COR-L47 (cell line): ENCODE results near the gene MAGI3.
"Not testable (repeated sequence)": the region's sequence is repeated elsewhere in the genome, so short reads cannot be mapped to it uniquely, and the experiment has no call there.

Experiments used
- DNase-seq: peaks from one replicate; lab custom pipeline; 2025; lab: John Stamatoyannopoulos, UW

Gene MAGI3

DNA sequence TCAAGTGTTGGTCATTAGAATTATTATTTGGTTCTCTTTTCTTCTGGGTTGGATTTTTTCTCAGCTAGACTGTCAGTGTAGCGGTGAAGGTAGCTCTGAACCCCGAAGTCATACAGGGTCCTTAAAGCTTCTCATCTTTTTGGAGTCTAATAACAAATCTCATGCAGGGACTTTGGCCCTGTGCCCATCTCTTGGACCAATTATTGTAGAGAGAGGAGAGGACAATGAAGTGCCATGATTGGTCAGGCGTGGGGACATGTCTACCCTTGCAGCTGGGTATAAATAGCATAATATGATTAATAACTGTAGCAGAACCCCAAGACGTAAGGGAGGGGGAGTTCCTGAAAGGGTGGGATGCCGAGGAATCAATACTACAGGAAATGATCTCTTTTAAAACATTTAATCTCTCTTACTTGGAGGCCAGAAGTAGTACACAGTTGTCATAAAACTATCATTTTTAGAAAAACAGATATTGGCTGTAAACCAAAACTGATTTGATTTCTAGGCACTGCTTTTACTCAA lies 8.8 kb downstream of the MAGI3 start:
- DNase-seq = peak; percentile 42

DNA sequence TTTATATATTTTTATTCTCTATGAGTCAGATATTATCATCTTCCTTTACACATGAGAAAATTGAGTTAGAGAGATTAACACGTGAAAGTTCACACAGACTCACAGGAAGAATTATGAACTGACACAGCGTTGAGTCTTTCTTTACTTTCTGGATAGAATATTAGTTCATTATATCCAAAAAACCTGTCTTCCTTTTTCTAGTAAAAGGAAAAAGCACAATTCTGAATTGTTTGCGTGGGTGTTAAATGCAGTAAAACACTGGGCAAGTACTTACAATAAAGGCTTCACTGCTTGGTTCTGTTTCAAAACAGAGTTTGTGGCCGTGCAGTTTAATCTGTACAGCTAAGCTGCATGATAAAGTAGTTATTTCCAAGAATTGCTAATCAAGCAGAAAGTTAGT lies 10.8 kb downstream of the MAGI3 start:
- DNase-seq = no peak

DNA sequence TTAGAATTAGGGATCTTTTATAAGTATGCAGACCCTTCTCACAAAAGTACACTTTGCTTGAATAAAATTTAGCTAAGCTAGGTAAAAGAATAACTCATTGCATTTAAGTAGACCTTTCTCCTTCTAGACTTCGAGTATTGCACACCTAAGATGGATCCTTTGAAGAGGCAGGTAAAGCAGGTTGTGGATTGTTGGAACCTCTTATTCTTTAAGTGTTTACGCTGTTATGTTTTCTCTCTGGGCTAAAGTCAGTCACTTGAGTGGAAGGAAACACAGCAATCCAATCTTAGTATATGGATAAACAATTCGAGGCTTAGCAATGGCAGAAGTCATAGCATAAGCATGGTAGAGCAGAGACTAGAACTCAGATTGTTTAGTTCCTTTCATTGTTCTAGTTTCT lies 11.4 kb downstream of the MAGI3 start:
- DNase-seq = no peak

DNA sequence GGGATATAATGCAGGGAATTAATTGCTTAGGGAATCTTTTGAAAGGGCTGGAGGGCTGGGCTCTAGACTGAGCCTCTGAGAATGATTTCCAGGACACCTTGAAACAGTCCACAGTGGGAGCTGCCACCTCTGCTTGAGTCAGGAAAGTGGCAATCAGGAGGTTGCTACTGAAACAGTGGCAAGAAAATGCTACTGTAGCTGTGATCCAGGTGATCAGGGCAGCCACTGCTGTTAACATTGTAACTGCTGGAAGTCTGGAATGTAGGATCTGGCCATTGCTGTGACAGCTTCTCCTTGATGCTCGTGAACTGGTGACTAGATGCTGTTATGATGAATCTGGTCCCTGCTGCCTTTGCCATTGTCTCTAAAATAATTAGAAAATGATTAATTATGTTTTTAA lies 12.8 kb downstream of the MAGI3 start:
- DNase-seq = no peak

DNA sequence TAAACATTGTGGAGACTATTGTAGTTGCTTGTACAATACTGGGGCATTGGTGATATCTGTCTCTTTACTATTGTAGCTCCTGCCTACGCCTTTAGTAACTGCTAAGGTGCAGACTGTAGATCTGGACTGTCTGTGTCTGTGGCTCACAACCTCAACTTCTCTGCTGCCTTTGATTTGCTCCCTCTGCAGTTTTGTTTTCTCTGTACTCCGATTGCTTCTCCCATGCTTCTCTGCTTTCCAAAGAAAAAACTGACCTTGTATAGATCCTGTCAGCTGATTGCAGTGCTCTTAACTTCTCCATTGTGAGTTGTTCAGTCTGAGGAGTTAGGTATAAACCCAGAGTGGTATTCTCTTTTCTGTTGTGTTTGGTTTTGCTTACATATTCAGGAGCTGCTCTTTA lies 15.3 kb downstream of the MAGI3 start:
- DNase-seq = no peak

DNA sequence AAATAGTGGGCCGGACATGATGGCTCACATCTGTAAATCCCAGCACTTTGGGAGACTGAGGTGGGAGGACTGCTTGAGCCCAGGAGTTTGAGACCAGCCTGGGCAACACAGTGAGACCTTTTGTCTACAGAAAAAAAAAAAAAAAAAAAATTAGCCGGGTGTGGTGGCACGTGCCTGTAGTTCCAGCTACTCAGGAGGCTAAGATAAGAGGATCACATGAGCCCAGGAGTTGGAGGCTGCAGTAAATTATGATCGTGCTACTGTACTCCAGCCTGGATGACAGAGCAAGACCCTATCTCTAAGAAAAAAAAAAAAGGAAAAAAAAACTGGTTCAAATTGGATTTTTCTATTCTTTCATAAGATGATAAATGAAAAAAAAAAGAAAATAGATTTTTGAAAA lies 15.8 kb downstream of the MAGI3 start:
- not testable (repeated sequence) for DNase-seq

DNA sequence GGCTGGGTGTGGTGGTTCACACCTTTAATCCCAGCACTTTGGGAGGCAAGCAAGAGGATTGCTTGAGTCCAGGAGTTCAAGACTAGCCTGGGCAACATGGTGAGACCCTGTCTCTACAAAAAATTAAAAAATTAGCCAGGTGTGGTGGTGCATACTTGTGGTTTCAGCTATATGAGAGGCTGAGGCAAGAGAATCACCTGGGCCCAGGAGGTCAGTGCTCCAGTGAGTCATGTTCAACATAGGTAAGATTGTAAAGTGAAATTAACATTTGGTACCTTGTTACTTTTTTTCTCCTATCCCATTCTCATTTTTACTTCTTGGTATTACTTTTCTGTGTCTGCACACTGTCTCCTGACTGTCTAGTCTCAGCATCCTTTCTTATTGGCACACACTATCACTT lies 19.0 kb downstream of the MAGI3 start:
- DNase-seq = no peak

DNA sequence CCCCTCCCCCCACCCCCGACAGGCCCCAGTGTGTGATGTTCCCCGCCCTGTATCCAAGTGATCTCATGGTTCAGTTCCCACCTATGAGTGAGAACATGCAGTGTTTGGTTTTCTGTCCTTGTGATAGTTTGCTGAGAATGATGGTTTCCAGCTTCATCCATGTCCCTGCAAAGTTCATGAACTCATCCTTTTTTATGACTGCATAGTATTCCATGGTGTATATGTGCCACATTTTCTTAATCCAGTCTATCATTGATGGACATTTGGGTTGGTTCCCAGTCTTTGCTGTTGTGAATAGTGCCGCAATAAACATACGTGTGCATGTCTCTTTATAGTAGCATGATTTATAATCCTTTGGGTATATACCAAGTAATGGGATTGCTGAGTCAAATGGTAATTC lies 21.7 kb downstream of the MAGI3 start:
- not testable (repeated sequence) for DNase-seq

DNA sequence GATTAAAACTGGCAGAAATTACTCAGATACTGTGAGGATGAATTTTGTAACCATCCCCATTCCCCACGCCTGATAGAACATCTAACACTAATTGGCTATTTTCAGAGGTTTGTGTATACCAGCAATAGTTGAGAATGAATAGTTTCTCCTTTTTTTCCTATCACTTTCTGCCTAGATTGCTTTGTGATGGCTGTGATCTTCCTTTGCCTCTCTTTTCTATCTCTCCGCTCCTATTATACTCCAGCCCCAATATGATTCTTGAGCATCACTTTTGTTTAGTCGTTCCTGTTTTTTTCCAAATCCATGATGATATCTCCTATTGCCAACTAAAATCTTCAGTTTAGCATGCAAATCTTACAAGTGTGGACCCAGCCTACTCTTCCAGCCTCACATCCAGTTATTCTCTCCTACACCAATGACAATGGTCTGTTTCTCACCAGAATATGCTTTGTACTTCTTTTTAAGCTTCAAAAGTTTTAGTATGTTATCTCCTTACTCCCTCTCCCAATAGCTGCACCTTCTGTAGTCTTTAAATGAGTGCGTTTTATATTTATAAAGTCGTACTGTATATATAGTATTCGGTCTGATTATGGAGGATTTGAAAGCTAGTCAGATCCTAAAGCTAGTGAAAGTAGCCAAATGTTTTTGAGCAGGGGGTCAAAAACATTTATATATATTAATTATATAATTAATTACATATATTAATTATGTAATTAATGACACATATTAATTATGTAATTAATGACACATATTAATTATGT lies 25.2 kb downstream of the MAGI3 start:
- no peak for DNase-seq

DNA sequence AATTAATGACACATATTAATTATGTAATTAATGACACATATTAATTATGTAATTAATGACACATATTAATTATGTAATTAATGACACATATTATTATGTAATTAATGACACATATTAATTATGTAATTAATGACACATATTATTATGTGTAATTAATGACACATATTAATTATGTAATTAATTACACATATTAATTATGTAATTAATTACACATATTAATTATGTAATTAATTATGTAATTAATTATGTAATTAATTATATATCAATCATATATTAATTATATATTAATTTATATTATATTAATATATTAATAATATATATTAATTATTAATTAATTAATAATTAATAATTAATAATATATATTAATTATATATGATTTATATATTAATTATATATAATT lies 25.8 kb downstream of the MAGI3 start:
- DNase-seq = not testable (repeated sequence)

DNA sequence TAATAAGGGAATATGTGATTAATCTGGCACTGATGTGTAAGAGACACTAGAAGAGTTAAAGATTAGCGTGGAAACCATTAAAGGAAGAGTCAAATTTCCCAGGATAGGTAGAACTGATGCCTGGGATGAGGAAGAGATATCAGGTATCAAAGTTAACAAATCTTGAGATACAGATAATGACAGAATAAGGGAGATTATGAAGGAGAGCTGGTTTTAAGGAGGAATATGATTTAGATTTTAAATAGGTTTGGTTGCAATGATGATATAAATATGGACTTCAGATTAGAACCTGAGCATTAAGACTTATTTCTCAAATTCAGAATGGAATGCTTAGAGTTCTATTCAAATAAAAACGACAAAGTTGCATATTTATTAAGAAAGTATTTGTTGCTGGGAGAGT lies 26.2 kb downstream of the MAGI3 start:
- DNase-seq = no peak

DNA sequence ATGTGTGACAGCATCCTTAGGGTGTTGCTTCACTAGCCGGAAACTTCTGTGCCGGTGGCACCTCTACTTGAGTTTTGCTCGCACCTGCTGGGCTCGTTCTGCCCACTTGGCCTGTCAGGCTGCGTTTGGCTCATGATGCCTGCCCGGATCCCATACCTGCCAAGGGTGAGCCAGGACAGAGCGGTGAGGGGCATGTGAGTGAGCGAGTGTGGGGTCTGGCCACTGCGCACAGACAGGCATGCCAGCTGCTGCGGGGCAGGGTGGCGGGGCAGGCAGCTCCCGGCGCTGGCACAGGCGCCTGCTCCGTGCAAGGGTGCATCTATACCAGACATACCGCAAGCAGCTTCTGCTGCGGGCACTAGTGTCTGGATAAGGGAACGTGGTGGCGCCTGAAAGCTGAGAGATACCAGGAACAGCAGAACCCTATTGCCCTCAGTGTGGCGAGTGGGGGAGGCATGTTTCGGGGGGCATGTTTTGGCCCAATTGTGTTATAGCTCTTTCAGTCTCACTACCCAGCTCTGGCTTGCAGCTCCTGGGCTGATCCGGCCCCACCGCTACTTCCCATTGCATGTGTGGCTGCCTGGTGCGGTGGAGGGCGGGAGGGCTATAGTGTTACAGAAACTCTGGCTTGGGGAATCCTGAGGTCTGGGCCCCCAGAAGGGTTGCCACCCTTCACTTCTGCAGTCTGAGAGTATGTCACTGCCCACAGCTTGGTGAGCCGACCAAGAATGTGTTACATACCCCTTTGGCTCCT lies 32.2 kb downstream of the MAGI3 start:
- no peak for DNase-seq

DNA sequence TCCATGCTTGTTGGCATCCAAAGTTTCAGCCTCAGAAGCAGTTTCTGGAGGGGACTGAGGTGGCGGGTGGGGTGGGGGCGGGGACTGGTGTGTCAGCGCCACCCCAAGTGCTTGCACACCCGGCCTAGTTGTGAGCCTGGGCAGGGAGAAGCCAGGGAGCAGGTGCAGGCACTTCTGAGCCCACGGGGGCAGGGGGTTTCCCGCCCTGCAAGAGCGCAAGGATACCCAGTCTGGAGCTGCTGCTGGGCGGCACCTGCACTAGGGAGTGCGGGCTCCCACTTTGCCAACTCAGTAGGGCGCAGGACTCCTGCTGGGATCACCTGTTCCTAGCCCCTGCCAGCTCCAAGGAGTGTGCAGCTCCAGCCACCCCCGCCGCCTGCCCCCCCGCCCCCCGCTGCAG lies 33.5 kb downstream of the MAGI3 start:
- no peak for DNase-seq

DNA sequence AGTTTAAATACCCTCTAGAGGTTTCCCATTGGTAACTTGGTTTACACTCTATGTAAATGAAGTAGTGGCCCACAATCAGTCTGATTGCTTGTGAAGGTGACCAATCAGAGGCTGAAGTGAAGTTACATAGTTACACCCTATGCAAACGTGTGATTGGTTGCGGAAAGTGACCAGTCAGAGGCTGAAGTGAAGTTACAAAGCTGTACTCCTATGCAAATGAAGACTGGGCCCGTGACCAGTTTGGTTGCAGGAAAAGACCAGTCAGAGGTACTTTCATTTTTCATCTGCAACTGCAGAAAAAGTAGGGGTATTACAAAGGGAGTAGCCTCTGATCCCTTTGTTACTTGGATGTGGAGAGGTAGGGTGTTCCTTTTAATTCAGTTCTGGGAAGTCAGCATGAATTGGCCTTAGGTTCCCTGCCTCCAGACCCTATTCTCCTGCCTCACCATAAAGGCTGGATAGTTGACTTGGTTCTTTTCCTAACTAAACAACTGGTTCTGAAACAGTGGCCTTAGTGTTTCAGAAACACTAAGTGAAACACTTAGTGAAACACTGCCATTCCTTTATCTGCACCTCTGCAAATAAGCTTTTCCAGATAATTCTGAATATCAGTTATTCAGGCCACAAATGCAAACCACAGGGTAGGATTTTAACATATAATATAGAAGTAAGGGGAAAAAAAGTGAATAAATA lies 39.3 kb downstream of the MAGI3 start:
- DNase-seq = no peak

DNA sequence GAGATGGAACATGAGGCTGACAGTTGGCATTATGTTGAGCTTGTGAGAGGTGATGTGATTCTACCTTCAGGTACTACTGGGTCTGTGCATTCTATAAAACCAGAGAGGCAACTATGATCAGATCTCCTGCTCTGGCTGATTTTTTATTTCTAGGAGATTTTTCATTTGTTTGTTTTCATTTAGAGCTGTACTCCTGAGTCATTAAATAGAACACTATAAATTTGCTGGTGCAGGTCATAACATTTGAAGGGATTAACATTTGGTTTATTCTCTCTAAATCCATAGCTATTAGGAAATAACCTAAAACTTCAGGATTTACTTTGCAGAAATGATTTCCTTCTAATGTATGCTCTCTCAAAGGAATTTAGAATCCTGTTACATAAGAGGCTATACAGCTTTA lies 42.9 kb downstream of the MAGI3 start:
- DNase-seq = no peak

DNA sequence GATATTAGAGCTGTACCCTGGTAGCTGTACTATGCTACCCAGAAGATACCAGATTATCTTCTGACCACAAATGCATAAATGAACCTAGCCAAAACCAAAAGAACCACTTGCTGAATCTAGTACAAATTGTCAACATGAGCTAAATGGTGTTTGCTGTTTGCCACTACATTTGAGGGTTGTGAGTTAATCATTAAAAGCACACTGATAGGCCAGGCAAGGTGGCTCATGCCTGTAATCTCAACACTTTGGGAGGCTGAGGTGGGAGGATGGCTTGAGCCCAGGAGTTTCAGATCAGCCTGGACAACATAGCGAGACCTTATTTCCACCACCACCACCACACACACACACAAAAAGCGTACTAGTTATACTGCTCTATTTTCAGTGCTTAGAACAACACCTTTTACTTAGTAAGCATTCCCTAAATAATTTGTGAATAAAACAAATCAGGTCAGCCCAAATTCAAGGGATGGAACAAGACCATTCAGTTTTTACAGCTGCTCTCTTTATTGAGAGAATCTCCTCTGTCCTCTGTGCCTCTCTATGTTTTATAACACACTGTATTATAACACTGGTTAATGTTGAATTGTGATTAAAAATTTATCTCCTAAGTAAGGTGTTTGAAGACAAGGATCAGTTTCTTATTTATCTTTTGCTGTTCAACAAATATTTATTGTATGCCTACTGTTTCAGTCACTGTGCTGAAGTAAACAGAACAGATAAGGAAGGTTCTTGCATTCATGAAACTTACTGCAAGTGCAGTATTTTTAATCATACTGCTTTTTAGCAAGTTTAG lies 44.0 kb downstream of the MAGI3 start:
- DNase-seq = no peak

DNA sequence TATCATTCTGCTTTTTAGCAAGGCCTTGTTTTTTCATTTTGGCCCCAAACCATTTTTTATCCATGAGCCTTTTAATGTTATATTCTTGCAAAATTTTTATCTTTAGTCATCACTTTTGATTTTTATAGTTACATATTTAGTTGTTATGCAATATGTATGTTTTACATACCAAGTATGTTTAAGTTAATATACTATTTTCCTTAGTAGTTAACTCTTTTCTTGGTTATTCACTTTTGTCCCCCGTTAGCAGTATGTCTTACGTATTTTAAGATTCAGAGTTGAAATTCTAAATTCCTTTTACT lies 44.5 kb downstream of the MAGI3 start:
- no peak for DNase-seq

DNA sequence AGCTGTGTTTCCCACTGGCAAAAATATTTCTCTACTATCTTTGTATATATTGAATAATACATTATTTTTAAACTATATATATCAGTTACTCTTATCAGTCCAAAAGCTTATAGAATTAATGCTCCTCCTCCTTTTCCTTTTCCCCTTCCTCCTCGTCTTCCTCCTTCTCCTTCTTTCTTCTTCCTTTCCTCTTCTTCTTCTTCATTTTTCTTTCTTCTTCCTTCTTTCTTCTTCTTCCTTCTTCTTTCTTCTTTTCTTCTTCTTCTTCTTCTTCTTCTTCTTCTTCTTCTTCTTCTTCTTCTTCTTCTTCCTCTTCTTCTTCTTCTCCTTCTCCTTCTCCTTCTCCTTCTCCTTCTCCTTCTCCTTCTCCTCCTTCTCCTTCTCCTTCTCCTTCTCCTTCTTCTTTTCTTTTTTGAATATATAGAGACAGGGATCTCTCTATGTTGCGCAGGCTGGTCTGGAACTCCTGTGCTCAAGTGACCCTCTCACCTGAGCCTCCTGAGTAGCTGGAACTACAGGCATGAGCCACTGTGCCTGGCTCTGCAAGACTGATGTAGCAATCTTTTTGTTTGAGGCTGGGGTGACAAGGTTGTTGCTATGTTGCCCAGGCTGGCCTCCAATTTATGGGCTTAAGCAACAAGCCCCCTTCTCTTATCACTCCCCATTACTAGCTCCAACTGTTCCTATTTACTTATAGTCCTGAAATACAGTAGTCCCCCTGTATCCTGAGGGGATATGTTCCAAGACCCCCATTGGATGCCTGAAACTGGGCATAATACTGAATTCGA lies 47.4 kb downstream of the MAGI3 start:
- DNase-seq = no peak

DNA sequence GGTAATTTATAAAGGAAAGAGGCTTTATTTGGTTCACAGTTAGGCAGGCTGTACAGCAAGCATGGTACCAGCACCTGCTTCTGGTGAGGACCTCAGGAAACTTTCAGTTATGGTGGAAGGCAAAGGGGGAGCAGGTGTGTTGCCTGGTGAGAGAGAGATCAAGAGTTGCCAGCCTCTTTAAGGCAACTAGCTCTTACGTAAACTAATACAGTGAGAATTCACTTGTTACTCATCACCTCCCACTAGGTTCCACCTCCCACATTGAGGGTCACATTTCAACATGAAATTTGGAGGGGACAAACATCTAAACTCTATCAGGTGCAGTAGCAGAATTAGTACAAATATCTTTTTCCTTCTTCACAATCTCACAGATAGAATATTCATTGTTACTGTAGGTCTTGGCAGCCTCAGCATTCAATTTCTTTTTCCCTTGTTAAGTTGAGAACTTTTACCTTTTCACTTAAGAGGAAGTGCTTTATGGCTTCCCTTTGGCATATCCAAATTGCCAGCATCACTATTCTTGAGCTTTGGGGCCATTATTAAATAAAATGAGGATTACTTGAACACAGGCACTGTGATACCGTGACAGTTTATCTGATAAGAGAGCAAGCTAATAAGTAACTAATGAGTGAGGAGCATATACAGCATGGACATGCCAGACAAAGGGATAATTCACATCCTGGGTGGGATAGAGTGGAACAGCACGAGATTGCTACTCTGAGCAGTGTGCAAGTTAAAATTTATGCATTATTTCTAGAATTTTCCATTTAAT lies 48.4 kb downstream of the MAGI3 start:
- DNase-seq = no peak

DNA sequence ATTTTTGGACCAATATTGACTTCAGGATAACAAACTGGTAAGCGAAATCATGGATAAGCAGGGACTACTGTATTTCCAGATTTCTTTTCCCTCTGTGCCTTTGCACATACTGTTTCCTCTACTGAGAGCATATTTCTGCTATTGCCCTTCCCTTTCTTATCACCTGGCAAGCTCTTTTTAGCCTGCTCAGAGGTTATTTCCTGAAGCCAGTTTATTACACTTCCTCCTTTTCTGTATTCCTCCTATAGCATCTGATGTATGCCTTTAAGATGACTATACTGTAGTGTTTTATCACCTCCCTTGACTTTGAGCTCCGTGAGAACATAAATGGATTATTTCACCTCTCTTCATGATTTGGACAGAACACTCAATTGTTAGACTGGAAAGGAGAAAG lies 49.0 kb downstream of the MAGI3 start:
- DNase-seq = no peak

DNA sequence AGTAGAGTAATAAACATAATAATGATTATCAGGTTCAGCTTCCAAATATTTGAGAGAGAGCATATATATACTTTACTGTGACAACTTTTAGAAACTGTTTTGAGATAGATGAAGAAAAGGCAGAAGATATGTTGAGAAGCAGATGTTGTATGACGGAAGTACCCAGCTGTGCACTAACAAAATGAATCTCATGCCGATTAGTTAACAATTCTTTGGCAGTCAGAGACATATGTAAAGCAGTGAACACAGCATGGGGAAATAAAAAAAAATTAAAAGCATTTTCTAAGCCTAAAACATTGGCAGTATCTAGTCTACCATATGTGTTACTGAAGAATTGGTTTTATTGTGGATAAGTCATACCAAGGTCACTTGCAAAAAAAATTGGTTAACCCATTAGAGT lies 51.8 kb downstream of the MAGI3 start:
- no peak for DNase-seq
